IMR-90 (cell line): ENCODE results near the gene FFAR2. TPM values are rescaled to one million over a fixed set of nuclear protein-coding genes. Genes with fewer than 3 reads are reported as not detected.

Source experiments
- ATAC-seq: fragments of 200-7000 bp; cut with Tn5 transposase; 2 replicates; pipeline ENCODE4 v1.9.1; 2020; ENCODE audit warnings: low read depth, mild to moderate bottlenecking, moderate library complexity
- BruUV-seq: library from RNA; stranded (reverse); fragments of 400-500 nt; replicated peaks from 2 replicates; lab custom pipeline; 2021; lab: Mats Ljungman, UMichigan
- CTCF ChIA-PET: fragments of 300-600 bp; formaldehyde crosslinking; extraction: SDS; loops from one replicate; lab custom pipeline; 2021; ENCODE audit warnings: antibody characterized with exemption; lab: Yijun Ruan, JAX
- POLR2A ChIA-PET: fragments of 300-600 bp; sonication (Branson Sonifier 250); formaldehyde crosslinking; loops from one replicate; lab custom pipeline; 2022; ENCODE audit warnings: antibody characterized with exemption; ENCODE audit not compliant: unreplicated experiment; lab: Charles Lee
- DNase-seq: peaks from one replicate; pipeline ENCODE4 v3.0.0; 2013
- H2AFZ ChIP-seq: replicated peaks from 2 replicates; pipeline ENCODE3; 2013; ENCODE audit warnings: low read length, mild to moderate bottlenecking; ENCODE audit not compliant: poor library complexity
- H2AK5ac ChIP-seq: 2 replicates; pipeline ENCODE4 v1.6.1; 2013; ENCODE audit warnings: low read depth, low read length, inconsistent platforms
- H2AK9ac ChIP-seq: replicated peaks from 2 replicates; pipeline ENCODE3; 2013; ENCODE audit warnings: mild to moderate bottlenecking, low read depth, low read length, moderate library complexity; ENCODE audit not compliant: poor library complexity
- H2BK120ac ChIP-seq: 2 replicates; pipeline ENCODE4 v1.6.1; 2013; ENCODE audit warnings: low read depth, low read length, inconsistent platforms
- H2BK15ac ChIP-seq: 3 replicates; pipeline ENCODE4 v1.6.1; 2013; ENCODE audit warnings: low read depth, low read length, inconsistent platforms
- H2BK20ac ChIP-seq: 2 replicates; pipeline ENCODE4 v1.6.1; 2013; ENCODE audit warnings: low read depth, mild to moderate bottlenecking, inconsistent platforms, low read length, moderate library complexity
- H2BK5ac ChIP-seq: 2 replicates; pipeline ENCODE4 v1.6.1; 2013; ENCODE audit warnings: mild to moderate bottlenecking, low read depth, low read length, inconsistent platforms; ENCODE audit not compliant: poor library complexity, severe bottlenecking
- H3K14ac ChIP-seq: replicated peaks from 2 replicates; pipeline ENCODE4 v1.6.1; 2013; ENCODE audit warnings: low read depth, low read length, inconsistent platforms
- H3K18ac ChIP-seq: 2 replicates; pipeline ENCODE4 v1.6.1; 2013; ENCODE audit warnings: low read depth, low read length, control low read depth
- H3K23ac ChIP-seq: 2 replicates; pipeline ENCODE4 v1.6.1; 2013; ENCODE audit warnings: low read depth, low read length, inconsistent platforms
- H3K27ac ChIP-seq: 2 replicates; pipeline ENCODE4 v1.5.1; 2013; ENCODE audit warnings: mild to moderate bottlenecking, control low read depth, low read length; ENCODE audit not compliant: insufficient read depth
- H3K27me3 ChIP-seq: 2 replicates; pipeline ENCODE4 v1.6.1; 2013; ENCODE audit warnings: low read length; ENCODE audit not compliant: control insufficient read depth, insufficient read depth
- H3K36me3 ChIP-seq: 2 replicates; pipeline ENCODE4 v1.6.1; 2013; ENCODE audit warnings: low read length, mixed read lengths; ENCODE audit not compliant: control insufficient read depth, insufficient read depth
- H3K4ac ChIP-seq: 2 replicates; pipeline ENCODE4 v1.6.1; 2013; ENCODE audit warnings: low read depth, low read length, inconsistent platforms
- H3K4me1 ChIP-seq: 2 replicates; pipeline ENCODE4 v1.6.1; 2013; ENCODE audit warnings: low read length, mixed read lengths; ENCODE audit not compliant: control insufficient read depth, insufficient read depth
- H3K4me2 ChIP-seq: 2 replicates; pipeline ENCODE4 v1.6.1; 2013; ENCODE audit warnings: low read depth, mild to moderate bottlenecking, control low read depth, low read length, moderate library complexity
- H3K4me3 ChIP-seq: 2 replicates; pipeline ENCODE4 v1.5.1; 2013; ENCODE audit warnings: low read depth, mild to moderate bottlenecking, control low read depth, low read length, moderate library complexity; ENCODE audit not compliant: insufficient read depth
- H3K56ac ChIP-seq: 2 replicates; pipeline ENCODE4 v1.6.1; 2013; ENCODE audit warnings: low read length, inconsistent platforms; ENCODE audit not compliant: insufficient read depth; ENCODE audit errors: extremely low read depth
- H3K79me1 ChIP-seq, 2 experiments: 2 replicates each; pipeline ENCODE4 v1.6.1; 2013; ENCODE audit warnings: low read length in 2 of 2, inconsistent platforms in 1 of 2, low read depth in 1 of 2
- H3K9ac ChIP-seq: 2 replicates; pipeline ENCODE4 v1.6.1; 2013; ENCODE audit warnings: low read depth, low read length, control low read depth
- H3K9me1 ChIP-seq: 2 replicates; pipeline ENCODE4 v1.6.1; 2013; ENCODE audit warnings: low read length, inconsistent platforms; ENCODE audit not compliant: insufficient read depth
- H3K9me3 ChIP-seq: 2 replicates; pipeline ENCODE4 v1.6.1; 2013; ENCODE audit warnings: low read length; ENCODE audit not compliant: control insufficient read depth, insufficient read depth
- H4K20me1 ChIP-seq: 2 replicates; pipeline ENCODE4 v1.6.1; 2013; ENCODE audit warnings: low read length, inconsistent platforms; ENCODE audit not compliant: insufficient read depth
- H4K5ac ChIP-seq: 2 replicates; pipeline ENCODE4 v1.6.1; 2013; ENCODE audit warnings: mild to moderate bottlenecking, low read depth, low read length, control low read depth
- H4K8ac ChIP-seq, 2 experiments: 2 replicates each; pipeline ENCODE4 v1.6.1; 2013; ENCODE audit warnings: low read depth in 2 of 2, low read length in 2 of 2, control low read depth in 1 of 2, inconsistent platforms in 1 of 2
- H4K91ac ChIP-seq: 2 replicates; pipeline ENCODE4 v1.6.1; 2013; ENCODE audit warnings: low read depth, low read length, inconsistent platforms; ENCODE audit not compliant: insufficient read depth
- BHLHE40 ChIP-seq: fragments of 150-350 bp; IDR thresholded peaks from 2 replicates; pipeline ENCODE4 v1.6.1; 2016; ENCODE audit warnings: mild to moderate bottlenecking, low read depth, low read length
- MXI1 ChIP-seq: IDR thresholded peaks from 2 replicates; pipeline ENCODE4 v1.6.1; 2012; ENCODE audit warnings: low read depth, mild to moderate bottlenecking, low read length, moderate library complexity, borderline replicate concordance
- NFE2L2 ChIP-seq: fragments of 150-350 bp; IDR thresholded peaks from 2 replicates; pipeline ENCODE4 v1.6.1; 2016; ENCODE audit warnings: low read depth, mild to moderate bottlenecking, low read length
- RAD21 ChIP-seq: IDR thresholded peaks from 2 replicates; pipeline ENCODE4 v1.6.1; 2012; ENCODE audit warnings: low read length, improper control_type of control experiment
- RCOR1 ChIP-seq: IDR thresholded peaks from 2 replicates; pipeline ENCODE4 v1.6.1; 2012; ENCODE audit warnings: mild to moderate bottlenecking, low read length, improper control_type of control experiment; ENCODE audit not compliant: insufficient replicate concordance
- RFX5 ChIP-seq: IDR thresholded peaks from 2 replicates; pipeline ENCODE4 v1.8.0; 2012; ENCODE audit warnings: low read depth, mild to moderate bottlenecking, low read length, moderate library complexity
- WGBS, 2 experiments: methylation state at CpG; one replicate each; pipeline versions ENCODE4 v1.1.5 to v1.1.7; 2013; ENCODE audit warnings: missing lambda C conversion rate in 2 of 2; ENCODE audit not compliant: insufficient read length in 1 of 2; ENCODE audit errors: extremely low coverage in 2 of 2; 5-methylcytosine and 5-hydroxymethylcytosine counted together
- dilution Hi-C: fragments of 300-500 bp; cut with HindIII; formaldehyde crosslinking; loops from one replicate; pipeline ENCODE4 v1.14.3; 2018; ENCODE audit warnings: low sequenced_read_pairs; ENCODE audit not compliant: unreplicated experiment
- in situ Hi-C: fragments of 300-500 bp; cut with MboI; formaldehyde crosslinking; loops from 3 replicates; pipeline ENCODE4 v1.14.3; 2019; ENCODE audit warnings: low sequenced_read_pairs, inconsistent platforms, mixed read lengths
- intact Hi-C: fragments of 100-400 bp; cut with micrococcal nuclease; formaldehyde crosslinking; loops from 2 replicates; pipeline ENCODE4 v1.10.0; 2022
- polyA plus RNA-seq, 3 experiments: library from polyadenylated mRNA; depleted of rRNA; stranded (reverse); fragments of >200 nt; gene quantifications; 2 replicates each; pipeline ENCODE4 v1.2.3, GENCODE V29; 2012; ENCODE audit warnings: low replicate concordance in 1 of 3
- total RNA-seq: library from RNA; depleted of rRNA; stranded (reverse); fragments of >200 nt; gene quantifications from 2 replicates; pipeline ENCODE4 v1.2.3, GENCODE V29; 2012
- TF ChIP-seq, protein P1 (sequence below): conservative IDR thresholded peaks from 2 replicates; pipeline ENCODE4 v1.5.1; 2012; ENCODE audit warnings: mild to moderate bottlenecking, low read depth, low read length, improper control_type of control experiment
- TF ChIP-seq, protein P2 (sequence below): fragments of 150-350 bp; IDR thresholded peaks from 2 replicates; pipeline ENCODE4 v1.6.1; 2017; ENCODE audit warnings: mild to moderate bottlenecking, antibody characterized with exemption, low read length, low read depth
- TF ChIP-seq, protein P3 (sequence below): fragments of 150-350 bp; IDR thresholded peaks from 2 replicates; pipeline ENCODE4 v1.6.1; 2016; ENCODE audit warnings: low read depth, mild to moderate bottlenecking, low read length, moderate library complexity, borderline replicate concordance

FFAR2 gene
- total and polyA plus RNA-seq, 2 of the 4 experiments (the other 2 are of a cell fraction) = not detected

GRCh38 chr19:35430409-35431144, 17.5 kb upstream of the FFAR2 start:
- H3K4me2 ChIP-seq = no peak overlapping the region
- H3K9me1 ChIP-seq = no peaks in the 10 kb centered on the region
- H2BK5ac ChIP-seq = no peak overlapping the region
- no peak overlapping the region for H2AFZ ChIP-seq
- no peak overlapping the region for H2BK20ac ChIP-seq
- no peak overlapping the region for H4K5ac ChIP-seq
- no TSS peak for BruUV-seq
- no peak overlapping the region for H2AK9ac ChIP-seq
- H3K27me3 ChIP-seq = peaks cover 10% of the 10 kb centered on the region
- TF ChIP-seq, protein P1, sequence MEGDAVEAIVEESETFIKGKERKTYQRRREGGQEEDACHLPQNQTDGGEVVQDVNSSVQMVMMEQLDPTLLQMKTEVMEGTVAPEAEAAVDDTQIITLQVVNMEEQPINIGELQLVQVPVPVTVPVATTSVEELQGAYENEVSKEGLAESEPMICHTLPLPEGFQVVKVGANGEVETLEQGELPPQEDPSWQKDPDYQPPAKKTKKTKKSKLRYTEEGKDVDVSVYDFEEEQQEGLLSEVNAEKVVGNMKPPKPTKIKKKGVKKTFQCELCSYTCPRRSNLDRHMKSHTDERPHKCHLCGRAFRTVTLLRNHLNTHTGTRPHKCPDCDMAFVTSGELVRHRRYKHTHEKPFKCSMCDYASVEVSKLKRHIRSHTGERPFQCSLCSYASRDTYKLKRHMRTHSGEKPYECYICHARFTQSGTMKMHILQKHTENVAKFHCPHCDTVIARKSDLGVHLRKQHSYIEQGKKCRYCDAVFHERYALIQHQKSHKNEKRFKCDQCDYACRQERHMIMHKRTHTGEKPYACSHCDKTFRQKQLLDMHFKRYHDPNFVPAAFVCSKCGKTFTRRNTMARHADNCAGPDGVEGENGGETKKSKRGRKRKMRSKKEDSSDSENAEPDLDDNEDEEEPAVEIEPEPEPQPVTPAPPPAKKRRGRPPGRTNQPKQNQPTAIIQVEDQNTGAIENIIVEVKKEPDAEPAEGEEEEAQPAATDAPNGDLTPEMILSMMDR = no peak
- no peak for TF ChIP-seq RCOR1
- TF ChIP-seq RFX5 = no peak
- TF ChIP-seq, protein P2, sequence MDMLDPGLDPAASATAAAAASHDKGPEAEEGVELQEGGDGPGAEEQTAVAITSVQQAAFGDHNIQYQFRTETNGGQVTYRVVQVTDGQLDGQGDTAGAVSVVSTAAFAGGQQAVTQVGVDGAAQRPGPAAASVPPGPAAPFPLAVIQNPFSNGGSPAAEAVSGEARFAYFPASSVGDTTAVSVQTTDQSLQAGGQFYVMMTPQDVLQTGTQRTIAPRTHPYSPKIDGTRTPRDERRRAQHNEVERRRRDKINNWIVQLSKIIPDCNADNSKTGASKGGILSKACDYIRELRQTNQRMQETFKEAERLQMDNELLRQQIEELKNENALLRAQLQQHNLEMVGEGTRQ = no peak
- no peak for TF ChIP-seq RAD21
- TF ChIP-seq, protein P3, sequence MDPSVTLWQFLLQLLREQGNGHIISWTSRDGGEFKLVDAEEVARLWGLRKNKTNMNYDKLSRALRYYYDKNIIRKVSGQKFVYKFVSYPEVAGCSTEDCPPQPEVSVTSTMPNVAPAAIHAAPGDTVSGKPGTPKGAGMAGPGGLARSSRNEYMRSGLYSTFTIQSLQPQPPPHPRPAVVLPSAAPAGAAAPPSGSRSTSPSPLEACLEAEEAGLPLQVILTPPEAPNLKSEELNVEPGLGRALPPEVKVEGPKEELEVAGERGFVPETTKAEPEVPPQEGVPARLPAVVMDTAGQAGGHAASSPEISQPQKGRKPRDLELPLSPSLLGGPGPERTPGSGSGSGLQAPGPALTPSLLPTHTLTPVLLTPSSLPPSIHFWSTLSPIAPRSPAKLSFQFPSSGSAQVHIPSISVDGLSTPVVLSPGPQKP = no peak
- TF ChIP-seq MXI1 = no peak
- TF ChIP-seq NFE2L2 = no peak
- TF ChIP-seq BHLHE40 = no peak
- no peak overlapping the region for H3K23ac ChIP-seq
- ChIA-PET CTCF (no interaction called here), POLR2A (no interaction called here)
- 17% methylated on average over 3 of the region's 5 CpGs; no CpG with 5 or more reads in 1 of the 2 experiments for WGBS, 2 experiments
- no peaks in the 10 kb centered on the region for H4K20me1 ChIP-seq
- no peak overlapping the region for H2BK120ac ChIP-seq
- no peaks in the 10 kb centered on the region for H3K79me1 ChIP-seq
- in situ Hi-C loops = no loop called here
- H3K36me3 ChIP-seq = no peaks in the 10 kb centered on the region
- H3K18ac ChIP-seq = no peak overlapping the region
- no peak overlapping the region for H4K91ac ChIP-seq
- H2AK5ac ChIP-seq = no peak overlapping the region
- intact Hi-C loops = no loop called here
- H3K56ac ChIP-seq = no peak overlapping the region
- H3K4me3 ChIP-seq = no peak overlapping the region
- H3K9me3 ChIP-seq = peaks cover 2% of the 10 kb centered on the region; the same call in 1 of the 2 replicates
- H3K27ac ChIP-seq = no peak overlapping the region
- H4K8ac ChIP-seq = no peak overlapping the region
- H3K14ac ChIP-seq = no peak overlapping the region
- no peaks in the 10 kb centered on the region for H3K4me1 ChIP-seq
- dilution Hi-C loops = no loop called here
- no peak overlapping the region for H2BK15ac ChIP-seq
- no peak for ATAC-seq
- no peak overlapping the region for H3K4ac ChIP-seq
- no peak for DNase-seq
- H3K9ac ChIP-seq = no peak overlapping the region
